CD4-positive, alpha-beta memory T cell (primary cell): ENCODE data around the gene TNK2. TPM values are rescaled to one million over a fixed set of nuclear protein-coding genes. Genes with fewer than 3 reads are reported as not detected.
"Not testable (repeated sequence)": the region's sequence is repeated elsewhere in the genome, so short reads cannot be mapped to it uniquely, and the experiment has no call there.

Experiments
- CTCF ChIA-PET: fragments of 350-600 bp; sonication (Branson Sonifier 250); formaldehyde crosslinking; loops from one replicate; lab custom pipeline; 2021; ENCODE audit warnings: inconsistent platforms; ENCODE audit not compliant: partially characterized antibody; lab: Charles Lee
- POLR2A ChIA-PET: fragments of 350-600 bp; sonication (Branson Sonifier 250); formaldehyde crosslinking; loops from one replicate; lab custom pipeline; 2021; ENCODE audit not compliant: partially characterized antibody; lab: Charles Lee
- DNase-seq, 5 donors: peaks; one replicate each; pipeline versions ENCODE4 v3.0.0 to v3.0.0-alpha.2; 2020 to 2022; ENCODE audit warnings: mixed read lengths in 1 of 5
- H3K27ac ChIP-seq: one replicate; pipeline ENCODE4 v1.7.0; 2013; ENCODE audit warnings: low read depth, low read length
- H3K27me3 ChIP-seq: 2 replicates; pipeline ENCODE4 v1.7.0; 2013; ENCODE audit warnings: mild to moderate bottlenecking, low read length, moderate library complexity; ENCODE audit not compliant: insufficient read depth
- H3K36me3 ChIP-seq: 2 replicates; pipeline ENCODE4 v1.7.0; 2013; ENCODE audit warnings: mild to moderate bottlenecking, low read length, moderate library complexity; ENCODE audit not compliant: insufficient read depth
- H3K4me1 ChIP-seq: 2 replicates; pipeline ENCODE4 v1.7.0; 2013; ENCODE audit warnings: mild to moderate bottlenecking, low read length, moderate library complexity; ENCODE audit not compliant: insufficient read depth
- H3K4me3 ChIP-seq, 2 donors: one replicate each; pipeline ENCODE4 v1.7.0; 2013; ENCODE audit warnings: low read length in 2 of 2, mild to moderate bottlenecking in 1 of 2
- H3K9me3 ChIP-seq, 2 donors: one replicate each; pipeline ENCODE4 v1.7.0; 2013; ENCODE audit warnings: low read length in 2 of 2, control low read depth in 1 of 2; ENCODE audit not compliant: control insufficient read depth in 1 of 2
- H3K27ac Mint-ChIP-seq, 7 donors: one replicate each; pipeline ENCODE4 v1.8.0; 2020 to 2021; ENCODE audit warnings: mixed read lengths in 7 of 7, mild to moderate bottlenecking in 6 of 7, inconsistent platforms in 3 of 7, moderate library complexity in 3 of 7
- H3K27me3 Mint-ChIP-seq, 2 donors: one replicate each; pipeline ENCODE4 v1.8.0; 2020 to 2021; ENCODE audit warnings: mixed read lengths in 2 of 2
- H3K36me3 Mint-ChIP-seq, 2 donors: one replicate each; pipeline ENCODE4 v1.8.0; 2020 to 2021; ENCODE audit warnings: mixed read lengths in 2 of 2, inconsistent platforms in 1 of 2, mild to moderate bottlenecking in 1 of 2
- H3K4me1 Mint-ChIP-seq, 4 donors: one replicate each; pipeline ENCODE4 v1.8.0; 2020 to 2021; ENCODE audit warnings: mixed read lengths in 4 of 4, mild to moderate bottlenecking in 1 of 4
- H3K4me3 Mint-ChIP-seq, 8 donors: one replicate each; pipeline ENCODE4 v1.8.0; 2020 to 2021; ENCODE audit warnings: mixed read lengths in 8 of 8, mild to moderate bottlenecking in 7 of 8, moderate library complexity in 6 of 8, inconsistent platforms in 3 of 8
- H3K9me3 Mint-ChIP-seq, 8 donors: one replicate each; pipeline ENCODE4 v1.8.0; 2020 to 2021; ENCODE audit warnings: mixed read lengths in 8 of 8, mild to moderate bottlenecking in 5 of 8, inconsistent platforms in 3 of 8, moderate library complexity in 1 of 8
- intact Hi-C: fragments of 100-400 bp; cut with micrococcal nuclease; formaldehyde crosslinking; loops from one replicate; pipeline ENCODE4 v1.15.1; 2023
- polyA plus RNA-seq, 2 donors: library from polyadenylated mRNA; unstranded; fragments of 300-500 nt; fragmentation: Illumina TruSeq; gene quantifications; one replicate each; pipeline ENCODE4 v1.2.3, GENCODE V29; 2021
- total RNA-seq, 2 experiments: library from RNA; stranded (reverse); gene quantifications; one replicate each; pipeline ENCODE4 v1.2.3, GENCODE V29; 2021

Gene TNK2
- total and polyA plus RNA-seq, 4 experiments from 2014 or later, result 0.18 to 164 (median 69.9) TPM

GRCh38 chr3:195939526-195940470, 31.4 kb upstream of the TNK2 start:
- intact Hi-C loops, H3K9me3 ChIP-seq, POLR2A ChIA-PET, H3K36me3 ChIP-seq, H3K27me3 ChIP-seq, H3K4me3 Mint-ChIP-seq, H3K27me3 Mint-ChIP-seq, H3K27ac ChIP-seq, H3K27ac Mint-ChIP-seq, H3K4me1 ChIP-seq, H3K4me1 Mint-ChIP-seq, H3K9me3 Mint-ChIP-seq, H3K4me3 ChIP-seq: not testable (repeated sequence)
- peaks cover 10 to 21% of the 10 kb centered on the region in 2 donors for H3K36me3 Mint-ChIP-seq
- peak in 1 of 5 donors; percentile 5 for DNase-seq
- CTCF ChIA-PET, result interaction anchor here (1.9 to 2.0 kb wide), 2 partner anchors 25 to 63 kb away, joined by 5 to 9 read pairs; no protein-coding TSS in a partner anchor

- intact Hi-C loops, H3K4me1 Mint-ChIP-seq, H3K36me3 Mint-ChIP-seq, H3K9me3 ChIP-seq, H3K9me3 Mint-ChIP-seq, H3K27ac ChIP-seq, H3K27me3 Mint-ChIP-seq, POLR2A ChIA-PET, H3K36me3 ChIP-seq, H3K27ac Mint-ChIP-seq, H3K4me3 ChIP-seq, H3K4me1 ChIP-seq, H3K4me3 Mint-ChIP-seq, H3K27me3 ChIP-seq, DNase-seq: not testable (repeated sequence)
- CTCF ChIA-PET, result interaction anchor here (0.8 kb wide), 1 partner anchor 82 kb away, joined by 3 read pairs; no protein-coding TSS in a partner anchor
Measured at GRCh38 chr3:195933044-195933430, 24.7 kb upstream of the TNK2 start.

- Mint-ChIP-seq H3K36me3 (no peaks in the 10 kb centered on the region), H3K4me1 (no peaks in the 10 kb centered on the region), H3K9me3 (peaks cover 0 to 2% (median 0%) of the 10 kb centered on the region in 8 donors), H3K4me3 (no peak overlapping the region), H3K27ac (no peak overlapping the region), H3K27me3 (no peaks in the 10 kb centered on the region)
- ChIA-PET POLR2A (no interaction called here), CTCF (interaction anchor here (0.5 to 0.8 kb wide), 2 partner anchors 13 to 628 kb away, joined by 3 read pairs; no protein-coding TSS in a partner anchor)
- Histone ChIP-seq H3K27ac (no peak overlapping the region), H3K4me3 (no peak overlapping the region), H3K27me3 (no peaks in the 10 kb centered on the region), H3K36me3 (no peaks in the 10 kb centered on the region), H3K9me3 (no peaks in the 10 kb centered on the region), H3K4me1 (no peaks in the 10 kb centered on the region)
- no peak for DNase-seq
- intact Hi-C loops, result no loop called here
Measured at GRCh38 chr3:195932418-195933043, 24.2 kb upstream of the TNK2 start.

GRCh38 chr3:195931582-195932273, 23.4 kb upstream of the TNK2 start:
- H3K4me1 Mint-ChIP-seq, result no peaks in the 10 kb centered on the region
- H3K27me3 Mint-ChIP-seq, result no peaks in the 10 kb centered on the region
- H3K27ac Mint-ChIP-seq, result peak overlapping the region in 2 of 7 donors; percentile 74 to 89
- ChIA-PET CTCF (interaction anchor here (0.8 kb wide), 1 partner anchor 12 kb away, joined by 3 read pairs; no protein-coding TSS in a partner anchor), POLR2A (no interaction called here)
- peaks cover 0 to 2% (median 0%) of the 10 kb centered on the region in 8 donors for H3K9me3 Mint-ChIP-seq
- Histone ChIP-seq H3K9me3 (no peaks in the 10 kb centered on the region), H3K4me3 (no peak overlapping the region), H3K36me3 (no peaks in the 10 kb centered on the region), H3K27ac (no peak overlapping the region), H3K27me3 (no peaks in the 10 kb centered on the region), H3K4me1 (no peaks in the 10 kb centered on the region)
- intact Hi-C loops, result no loop called here
- DNase-seq, result no peak
- H3K36me3 Mint-ChIP-seq, result no peaks in the 10 kb centered on the region
- no peak overlapping the region for H3K4me3 Mint-ChIP-seq

GRCh38 chr3:195929452-195929851, 21.1 kb upstream of the TNK2 start:
- Histone ChIP-seq H3K27me3 (no peaks in the 10 kb centered on the region), H3K4me1 (no peaks in the 10 kb centered on the region), H3K4me3 (no peak overlapping the region), H3K9me3 (no peaks in the 10 kb centered on the region), H3K27ac (no peak overlapping the region), H3K36me3 (no peaks in the 10 kb centered on the region)
- Mint-ChIP-seq H3K4me1 (no peaks in the 10 kb centered on the region), H3K9me3 (no peaks in the 10 kb centered on the region), H3K4me3 (no peak overlapping the region), H3K36me3 (no peaks in the 10 kb centered on the region), H3K27me3 (peaks cover 0 to 2% of the 10 kb centered on the region in 2 donors), H3K27ac (no peak overlapping the region)
- DNase-seq, result no peak
- ChIA-PET POLR2A (no interaction called here), CTCF (no interaction called here)
- intact Hi-C loops, result no loop called here

- Histone ChIP-seq H3K27me3 (no peaks in the 10 kb centered on the region), H3K9me3 (no peaks in the 10 kb centered on the region), H3K36me3 (no peaks in the 10 kb centered on the region), H3K4me3 (no peak overlapping the region), H3K27ac (no peak overlapping the region), H3K4me1 (no peaks in the 10 kb centered on the region)
- Mint-ChIP-seq H3K4me1 (peaks cover 3 to 4% (median 4%) of the 10 kb centered on the region in 4 donors), H3K27ac (peak overlapping the region in 1 of 7 donors; percentile 14), H3K4me3 (no peak overlapping the region), H3K27me3 (peaks cover 3 to 4% of the 10 kb centered on the region in 2 donors), H3K9me3 (no peaks in the 10 kb centered on the region), H3K36me3 (no peaks in the 10 kb centered on the region)
- intact Hi-C loops, result no loop called here
- CTCF ChIA-PET, result interaction anchor here (1.2 to 16.3 kb wide), 4 partner anchors 8 to 68 kb away, joined by 3 to 234 read pairs (median 6); no protein-coding TSS in a partner anchor
- POLR2A ChIA-PET, result no interaction called here
- no peak for DNase-seq
Measured at GRCh38 chr3:195921334-195921791, 13.0 kb upstream of the TNK2 start.
